ENCODE data around the gene PCTP.

The PCTP gene

GRCh38 chr17:55811536-55811935 is 60.7 kb downstream of the PCTP start:
- DNase-seq: no peak

GRCh38 chr17:55812323-55812722 is 61.5 kb downstream of the PCTP start:
- DNase-seq: no peak

GRCh38 chr17:55813944-55814343 is 63.1 kb downstream of the PCTP start:
- no peak for DNase-seq

DNA sequence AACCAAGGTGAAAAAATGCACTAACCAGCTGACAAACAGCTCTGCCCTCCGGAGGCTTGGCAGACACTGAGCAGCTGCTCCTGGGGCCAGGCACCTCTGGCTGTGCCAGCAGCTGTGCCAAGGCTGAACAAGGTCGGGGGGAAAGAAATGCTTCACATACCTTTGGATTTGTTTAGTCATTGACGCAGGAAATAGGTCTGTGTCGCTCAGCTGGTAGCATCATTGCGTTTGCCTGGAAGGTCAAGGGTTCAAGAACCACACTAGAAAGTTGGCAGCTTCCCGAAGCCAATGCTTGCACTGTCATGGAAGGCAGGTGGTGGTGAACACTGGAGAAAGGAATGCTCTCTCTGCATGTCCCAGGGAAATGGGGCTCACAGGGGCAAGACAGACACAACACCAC is 63.5 kb downstream of the PCTP start:
- DNase-seq: no peak

GRCh38 chr17:55816532-55817396 is 65.9 kb downstream of the PCTP start:
- no peak for DNase-seq

GRCh38 chr17:55817397-55817709 is 66.5 kb downstream of the PCTP start:
- DNase-seq: no peak

- DNase-seq: no peak
These were observed 67.2 kb downstream of the PCTP start for GRCh38 chr17:55818026-55818425.

GRCh38 chr17:55818451-55819375 is 67.9 kb downstream of the PCTP start:
- no peak for DNase-seq

GRCh38 chr17:55820675-55821074 is 69.8 kb downstream of the PCTP start:
- DNase-seq: no peak

DNA sequence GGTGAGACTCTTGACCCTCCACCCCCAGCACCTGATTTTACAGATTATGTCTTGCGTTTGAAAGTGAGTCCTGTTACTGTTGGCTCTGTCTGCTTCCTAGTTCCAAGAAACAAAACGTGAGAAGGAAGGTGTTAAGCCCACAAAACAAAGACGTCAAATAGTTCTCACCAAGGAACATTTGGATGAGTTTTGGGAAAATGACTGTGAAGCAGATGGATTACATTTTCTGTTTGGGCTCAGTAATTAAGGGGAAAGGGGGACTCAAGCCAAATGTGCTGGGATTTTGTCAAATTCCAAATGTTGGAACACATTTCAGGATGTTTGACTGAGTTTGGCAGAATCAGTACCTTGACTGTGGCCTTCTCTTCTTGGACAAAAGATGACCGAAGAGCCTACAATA is 71.2 kb downstream of the PCTP start:
- DNase-seq: no peak

GRCh38 chr17:55825213-55825612 is 74.4 kb downstream of the PCTP start:
- no peak for DNase-seq
